Transverse colon (tissue), 4 donors: Measurements from ENCODE around the gene SHROOM2. TPM values are rescaled to one million over a fixed set of nuclear protein-coding genes. Genes with fewer than 3 reads are reported as not detected.

ENCODE experiments used
- DNase-seq: peaks from one replicate; pipeline ENCODE4 v3.0.0-alpha.2; 2019
- H3K27ac ChIP-seq, 4 donors: fragments of 200-600 bp; sonication (generic); 2 replicates each; pipeline ENCODE4 v1.5.1; 2016 to 2018; ENCODE audit warnings: inconsistent platforms in 4 of 4
- H3K27me3 ChIP-seq: fragments of 200-600 bp; sonication (generic); 2 replicates; pipeline ENCODE4 v1.5.1; 2017; ENCODE audit warnings: inconsistent platforms
- H3K36me3 ChIP-seq, 4 donors: fragments of 200-600 bp; sonication (generic); 2 replicates each; pipeline ENCODE4 v1.5.1; 2017 to 2019; ENCODE audit warnings: inconsistent platforms in 4 of 4
- H3K4me1 ChIP-seq, 4 donors: fragments of 200-600 bp; sonication (generic); 2 replicates each; pipeline ENCODE4 v1.5.1; 2017 to 2020; ENCODE audit warnings: inconsistent platforms in 4 of 4
- H3K4me3 ChIP-seq, 4 donors: fragments of 200-600 bp; sonication (generic); 1 replicate in 1 of 4; 2 replicates in 3 of 4; pipeline versions ENCODE4 v1.5.1 to v1.6.1; 2017 to 2019; ENCODE audit warnings: inconsistent platforms in 4 of 4
- H3K9me3 ChIP-seq, 2 donors: fragments of 200-600 bp; sonication (generic); 2 replicates each; pipeline ENCODE4 v1.5.1; 2017 to 2019; ENCODE audit warnings: inconsistent platforms in 2 of 2
- EP300 ChIP-seq: sonication (generic); formaldehyde crosslinking; IDR thresholded peaks from one replicate; pipeline ENCODE4 v1.6.1; 2017; ENCODE audit warnings: antibody characterized with exemption, low read depth
- POLR2A ChIP-seq: fragments of 450-650 bp; IDR thresholded peaks from one replicate; pipeline ENCODE4 v1.6.1; 2016; ENCODE audit warnings: antibody characterized with exemption, mild to moderate bottlenecking, moderate library complexity
- POLR2AphosphoS5 ChIP-seq, 3 donors: sonication (generic); formaldehyde crosslinking; IDR thresholded peaks; one replicate each; pipeline ENCODE4 v1.6.1; 2016; ENCODE audit warnings: antibody characterized with exemption in 3 of 3
- WGBS, 2 donors: methylation state at CpG; one replicate each; pipeline ENCODE4 v1.1.5; 2018; ENCODE audit warnings: low coverage in 1 of 2; 5-methylcytosine and 5-hydroxymethylcytosine counted together
- in situ Hi-C, 4 donors: fragments of 200-750 bp; cut with MboI; loops; one replicate each; pipeline versions ENCODE4 v1.15.0 to v1.15.1; 2017; ENCODE audit warnings: low sequenced_read_pairs in 3 of 4, low pct_ligation_motif_present in 1 of 4, low pct_unique_long_range_greater_than_20kb in 1 of 4
- intact Hi-C: fragments of 100-400 bp; cut with DNase I; formaldehyde crosslinking; loops from one replicate; pipeline ENCODE4 v1.15.1; 2023; ENCODE audit warnings: low total_unique reads
- total RNA-seq, 4 donors: library from RNA; depleted of rRNA; stranded (reverse); fragments of >200 nt; gene quantifications; one replicate each; pipeline ENCODE4 v1.1.0, GENCODE V29; 2016
- TF ChIP-seq, protein P1 (sequence below), 5 experiments: fragments of 200-600 bp in 3 of 5; fragments of 450-650 bp in 2 of 5; sonication (generic) in 3 of 5; IDR thresholded peaks; 1 replicate in 2 of 5; 2 replicates in 3 of 5; pipeline ENCODE4 v1.5.1; 2016 to 2017; ENCODE audit warnings: antibody characterized with exemption in 5 of 5, inconsistent platforms in 3 of 5, mild to moderate bottlenecking in 2 of 5, moderate library complexity in 1 of 5

SHROOM2 gene
- total RNA-seq, 4 donors from 2014 or later = 8.9 to 20.6 (median 11.3) TPM

DNA sequence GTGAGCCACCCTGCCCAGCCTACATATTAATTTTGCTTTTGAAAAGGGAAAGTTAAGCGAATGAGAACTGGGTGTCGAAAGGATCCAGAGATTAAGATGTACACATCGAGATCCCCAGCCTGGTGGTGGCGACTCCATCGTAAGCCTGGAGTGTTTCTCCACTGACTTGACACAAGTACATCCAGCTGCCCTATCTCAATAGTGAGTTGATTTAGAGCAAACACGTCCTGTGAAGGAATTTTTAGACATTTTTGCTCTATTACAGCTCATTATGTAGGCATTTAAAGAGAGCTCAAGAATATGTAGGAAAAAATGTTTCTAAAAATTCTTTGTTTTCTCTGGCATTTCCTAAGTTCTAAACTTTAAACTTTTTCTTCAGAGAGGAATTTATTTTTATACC lies 169.3 kb downstream of the SHROOM2 start:
- no peaks in the 10 kb centered on the region for H3K36me3 ChIP-seq

GRCh38 chrX:9957743-9958142 lies 171.5 kb downstream of the SHROOM2 start:
- H3K4me1 ChIP-seq = no peaks in the 10 kb centered on the region
- intact Hi-C loops = no loop called here
- TF ChIP-seq POLR2AphosphoS5 (IDR thresholded peaks at IDR 0.05) (no peak), POLR2A (no peak), EP300 (no peak)
- TF ChIP-seq, protein P1, sequence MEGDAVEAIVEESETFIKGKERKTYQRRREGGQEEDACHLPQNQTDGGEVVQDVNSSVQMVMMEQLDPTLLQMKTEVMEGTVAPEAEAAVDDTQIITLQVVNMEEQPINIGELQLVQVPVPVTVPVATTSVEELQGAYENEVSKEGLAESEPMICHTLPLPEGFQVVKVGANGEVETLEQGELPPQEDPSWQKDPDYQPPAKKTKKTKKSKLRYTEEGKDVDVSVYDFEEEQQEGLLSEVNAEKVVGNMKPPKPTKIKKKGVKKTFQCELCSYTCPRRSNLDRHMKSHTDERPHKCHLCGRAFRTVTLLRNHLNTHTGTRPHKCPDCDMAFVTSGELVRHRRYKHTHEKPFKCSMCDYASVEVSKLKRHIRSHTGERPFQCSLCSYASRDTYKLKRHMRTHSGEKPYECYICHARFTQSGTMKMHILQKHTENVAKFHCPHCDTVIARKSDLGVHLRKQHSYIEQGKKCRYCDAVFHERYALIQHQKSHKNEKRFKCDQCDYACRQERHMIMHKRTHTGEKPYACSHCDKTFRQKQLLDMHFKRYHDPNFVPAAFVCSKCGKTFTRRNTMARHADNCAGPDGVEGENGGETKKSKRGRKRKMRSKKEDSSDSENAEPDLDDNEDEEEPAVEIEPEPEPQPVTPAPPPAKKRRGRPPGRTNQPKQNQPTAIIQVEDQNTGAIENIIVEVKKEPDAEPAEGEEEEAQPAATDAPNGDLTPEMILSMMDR (IDR thresholded peaks at IDR 0.05) = no peak
- H3K27ac ChIP-seq = no peak overlapping the region
- DNase-seq = no peak
- in situ Hi-C loops = no loop called here
- no peaks in the 10 kb centered on the region for H3K36me3 ChIP-seq
- no peaks in the 10 kb centered on the region for H3K9me3 ChIP-seq
- WGBS, 2 donors = 71 to 83% methylated on average over 1 to 9 of the region's 9 CpGs
- no peak overlapping the region for H3K4me3 ChIP-seq
- H3K27me3 ChIP-seq = no peaks in the 10 kb centered on the region

More for the DNA sequence above, 169.3 kb downstream of the SHROOM2 start:
- intact Hi-C loops = no loop called here
- in situ Hi-C loops = no loop called here
- WGBS, 2 donors = 79% methylated on average over 6 of the region's 6 CpGs; no CpG with 5 or more reads in 1 of the 2 donors
- Histone ChIP-seq H3K4me1 (no peaks in the 10 kb centered on the region), H3K27me3 (no peaks in the 10 kb centered on the region), H3K9me3 (no peaks in the 10 kb centered on the region), H3K4me3 (no peak overlapping the region), H3K27ac (no peak overlapping the region)
- DNase-seq = no peak
- no peak for TF ChIP-seq EP300
- no peak for TF ChIP-seq POLR2AphosphoS5 (IDR thresholded peaks at IDR 0.05)
- TF ChIP-seq, protein P1 (IDR thresholded peaks at IDR 0.05) = no peak
- no peak for TF ChIP-seq POLR2A

DNA sequence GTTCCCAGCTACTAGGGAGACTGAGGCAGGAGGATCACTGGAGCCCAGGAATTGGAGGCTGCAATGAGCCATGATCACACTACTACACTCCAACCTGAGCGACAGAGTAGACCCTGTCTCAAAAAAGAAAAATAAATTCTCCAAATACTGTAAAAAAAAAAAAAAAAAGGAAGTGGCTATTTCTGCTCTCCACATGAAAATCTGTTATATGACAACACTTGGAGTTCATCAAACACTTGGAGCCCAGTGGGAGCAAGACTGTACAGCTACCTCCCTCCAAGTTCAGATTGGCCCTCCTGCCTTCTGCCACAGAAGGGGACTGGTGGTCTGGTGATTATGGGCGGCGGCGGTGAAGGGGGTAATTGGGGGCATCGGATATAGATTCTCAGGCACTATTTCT lies 172.0 kb downstream of the SHROOM2 start:
- Histone ChIP-seq H3K4me3 (no peak overlapping the region), H3K36me3 (no peaks in the 10 kb centered on the region), H3K27ac (no peak overlapping the region), H3K9me3 (no peaks in the 10 kb centered on the region), H3K4me1 (no peaks in the 10 kb centered on the region), H3K27me3 (no peaks in the 10 kb centered on the region)
- 83 to 93% methylated on average over 1 to 5 of the region's 5 CpGs for WGBS, 2 donors
- TF ChIP-seq POLR2A = no peak
- no peak for TF ChIP-seq POLR2AphosphoS5 (IDR thresholded peaks at IDR 0.05)
- no peak for TF ChIP-seq EP300
- in situ Hi-C loops (no loop called here), intact Hi-C loops (no loop called here)
- no peak for DNase-seq

GRCh38 chrX:9961750-9962149 lies 175.5 kb downstream of the SHROOM2 start:
- no peak for DNase-seq
- H3K4me3 ChIP-seq = no peak overlapping the region
- no peaks in the 10 kb centered on the region for H3K36me3 ChIP-seq
- no peak overlapping the region for H3K27ac ChIP-seq
- no peaks in the 10 kb centered on the region for H3K9me3 ChIP-seq
- WGBS, 2 donors = 83% methylated on average over 5 of the region's 5 CpGs; no CpG with 5 or more reads in 1 of the 2 donors
- TF ChIP-seq POLR2A (no peak), POLR2AphosphoS5 (IDR thresholded peaks at IDR 0.05) (no peak), EP300 (no peak)
- no peaks in the 10 kb centered on the region for H3K27me3 ChIP-seq
- in situ Hi-C loops = no loop called here
- no peaks in the 10 kb centered on the region for H3K4me1 ChIP-seq
- intact Hi-C loops = no loop called here

- no peaks in the 10 kb centered on the region for H3K27me3 ChIP-seq
- no peaks in the 10 kb centered on the region for H3K4me1 ChIP-seq
- in situ Hi-C loops (no loop called here), intact Hi-C loops (no loop called here)
- no peaks in the 10 kb centered on the region for H3K36me3 ChIP-seq
- H3K9me3 ChIP-seq = no peaks in the 10 kb centered on the region
- no peak within 1 kb of the TSS for H3K4me3 ChIP-seq
- no peak for DNase-seq
- TF ChIP-seq, protein P1 (IDR thresholded peaks at IDR 0.05) = no peak
- TF ChIP-seq EP300 (no peak), POLR2A (no peak), POLR2AphosphoS5 (IDR thresholded peaks at IDR 0.05) (no peak)
- WGBS, 2 donors = 73 to 87% methylated on average over 4 to 16 of the region's 16 CpGs
- H3K27ac ChIP-seq = no peak within 1 kb of the TSS
Observed at GRCh38 chrX:9966775-9967408, 180.7 kb downstream of the SHROOM2 start, which contains the start of gene CLDN34. Gene CLDN34 (plus strand): TSS chrX:9967358. CDS start chrX:9967358, 0 bp downstream.
